Transverse colon (tissue), 4 donors: ENCODE measurements around the gene SREK1IP1.

Source experiments
- CTCF ChIP-seq, 5 experiments: fragments of 200-600 bp in 3 of 5; fragments of 450-650 bp in 2 of 5; sonication (generic) in 3 of 5; IDR thresholded peaks; 1 replicate in 2 of 5; 2 replicates in 3 of 5; pipeline ENCODE4 v1.5.1; 2016 to 2017; ENCODE audit warnings: antibody characterized with exemption in 5 of 5, inconsistent platforms in 3 of 5, mild to moderate bottlenecking in 2 of 5, moderate library complexity in 1 of 5
- EP300 ChIP-seq: sonication (generic); formaldehyde crosslinking; IDR thresholded peaks from one replicate; pipeline ENCODE4 v1.6.1; 2017; ENCODE audit warnings: antibody characterized with exemption, low read depth
- POLR2A ChIP-seq: fragments of 450-650 bp; IDR thresholded peaks from one replicate; pipeline ENCODE4 v1.6.1; 2016; ENCODE audit warnings: antibody characterized with exemption, mild to moderate bottlenecking, moderate library complexity
- POLR2AphosphoS5 ChIP-seq, 3 donors: sonication (generic); formaldehyde crosslinking; IDR thresholded peaks; one replicate each; pipeline ENCODE4 v1.6.1; 2016; ENCODE audit warnings: antibody characterized with exemption in 3 of 3

- no peak for TF ChIP-seq CTCF (IDR thresholded peaks at IDR 0.05)
- TF ChIP-seq EP300 = no peak
- TF ChIP-seq POLR2AphosphoS5 (IDR thresholded peaks at IDR 0.05) = no peak
- no peak for TF ChIP-seq POLR2A
Observed at GRCh38 chr5:64759960-64760660, 8.4 kb downstream of the SREK1IP1 start.
